Suprapubic skin (tissue), 4 donors: ENCODE results near the gene ENTREP1. TPM values are rescaled to one million over a fixed set of nuclear protein-coding genes. Genes with fewer than 3 reads are reported as not detected.

Experiments
- DNase-seq, 2 donors: peaks; one replicate each; pipeline ENCODE4 v3.0.0-alpha.2; 2019; ENCODE audit warnings: low spot score in 2 of 2
- H3K27ac ChIP-seq: fragments of 200-600 bp; sonication (generic); one replicate; pipeline ENCODE4 v1.5.1; 2019
- H3K27me3 ChIP-seq: fragments of 200-600 bp; sonication (generic); one replicate; pipeline ENCODE4 v1.5.1; 2019
- H3K36me3 ChIP-seq: fragments of 200-600 bp; sonication (generic); one replicate; pipeline ENCODE4 v1.5.1; 2019
- H3K4me1 ChIP-seq: fragments of 200-600 bp; sonication (generic); one replicate; pipeline ENCODE4 v1.5.1; 2019
- H3K4me3 ChIP-seq: fragments of 200-600 bp; sonication (generic); one replicate; pipeline ENCODE4 v1.5.1; 2019; ENCODE audit warnings: mild to moderate bottlenecking
- H3K9me3 ChIP-seq: fragments of 200-600 bp; sonication (generic); one replicate; pipeline ENCODE4 v1.5.1; 2019
- EP300 ChIP-seq: sonication (generic); formaldehyde crosslinking; IDR thresholded peaks from one replicate; pipeline ENCODE4 v1.6.1; 2017; ENCODE audit warnings: antibody characterized with exemption
- POLR2A ChIP-seq, 2 donors: fragments of 450-650 bp; IDR thresholded peaks; one replicate each; pipeline ENCODE4 v1.6.1; 2017; ENCODE audit warnings: antibody characterized with exemption in 2 of 2, mild to moderate bottlenecking in 2 of 2, moderate library complexity in 2 of 2
- POLR2AphosphoS5 ChIP-seq, 3 donors: sonication (generic); formaldehyde crosslinking; IDR thresholded peaks; one replicate each; pipeline ENCODE4 v1.6.1; 2017; ENCODE audit warnings: antibody characterized with exemption in 3 of 3
- WGBS: methylation state at CpG from one replicate; pipeline ENCODE4 v1.1.5; 2018; 5-methylcytosine and 5-hydroxymethylcytosine counted together
- total RNA-seq, 4 donors: library from RNA; depleted of rRNA; stranded (reverse); fragments of >200 nt; gene quantifications; one replicate each; pipeline ENCODE4 v1.1.0, GENCODE V29; 2016
- TF ChIP-seq, protein P1 (sequence below), 2 donors: fragments of 200-600 bp in 1 of 2; fragments of 450-650 bp in 1 of 2; sonication (generic) in 1 of 2; IDR thresholded peaks; one replicate each; pipeline ENCODE4 v1.5.1; 2016 to 2019; ENCODE audit warnings: antibody characterized with exemption in 2 of 2, mild to moderate bottlenecking in 1 of 2, moderate library complexity in 1 of 2

ENTREP1 gene
- total RNA-seq, 4 donors from 2014 or later, result 8.6 to 49.2 (median 17.8) TPM

DNA sequence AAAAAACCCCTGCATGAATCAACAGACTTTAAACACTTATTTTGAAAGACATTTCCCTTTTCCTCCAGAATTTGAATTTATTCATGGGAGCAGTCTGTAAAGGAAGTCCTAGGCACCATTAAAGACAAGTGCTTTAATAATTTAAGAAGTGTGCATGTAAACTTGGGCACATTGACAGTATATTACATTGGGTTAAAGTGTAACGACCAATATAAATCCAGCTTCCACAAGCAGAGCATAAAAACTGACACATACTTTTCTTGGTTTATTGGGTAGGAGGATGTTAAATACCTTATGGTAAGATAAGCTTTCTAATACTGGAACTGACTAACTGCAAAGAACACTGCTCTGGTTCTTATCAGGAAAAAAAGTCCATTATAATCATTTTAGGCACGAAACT, 1.2 kb upstream of the ENTREP1 start:
- Histone ChIP-seq H3K36me3 (no peaks in the 10 kb centered on the region), H3K4me1 (peaks cover 12% of the 10 kb centered on the region), H3K9me3 (no peaks in the 10 kb centered on the region), H3K27me3 (peaks cover 3% of the 10 kb centered on the region), H3K27ac (no peak overlapping the region), H3K4me3 (peak overlapping the region; percentile 65)
- no peak for DNase-seq
- no peak for TF ChIP-seq POLR2A (IDR thresholded peaks at IDR 0.05)
- TF ChIP-seq EP300, result no peak
- TF ChIP-seq, protein P1, sequence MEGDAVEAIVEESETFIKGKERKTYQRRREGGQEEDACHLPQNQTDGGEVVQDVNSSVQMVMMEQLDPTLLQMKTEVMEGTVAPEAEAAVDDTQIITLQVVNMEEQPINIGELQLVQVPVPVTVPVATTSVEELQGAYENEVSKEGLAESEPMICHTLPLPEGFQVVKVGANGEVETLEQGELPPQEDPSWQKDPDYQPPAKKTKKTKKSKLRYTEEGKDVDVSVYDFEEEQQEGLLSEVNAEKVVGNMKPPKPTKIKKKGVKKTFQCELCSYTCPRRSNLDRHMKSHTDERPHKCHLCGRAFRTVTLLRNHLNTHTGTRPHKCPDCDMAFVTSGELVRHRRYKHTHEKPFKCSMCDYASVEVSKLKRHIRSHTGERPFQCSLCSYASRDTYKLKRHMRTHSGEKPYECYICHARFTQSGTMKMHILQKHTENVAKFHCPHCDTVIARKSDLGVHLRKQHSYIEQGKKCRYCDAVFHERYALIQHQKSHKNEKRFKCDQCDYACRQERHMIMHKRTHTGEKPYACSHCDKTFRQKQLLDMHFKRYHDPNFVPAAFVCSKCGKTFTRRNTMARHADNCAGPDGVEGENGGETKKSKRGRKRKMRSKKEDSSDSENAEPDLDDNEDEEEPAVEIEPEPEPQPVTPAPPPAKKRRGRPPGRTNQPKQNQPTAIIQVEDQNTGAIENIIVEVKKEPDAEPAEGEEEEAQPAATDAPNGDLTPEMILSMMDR (IDR thresholded peaks at IDR 0.05), result no peak
- no peak for TF ChIP-seq POLR2AphosphoS5 (IDR thresholded peaks at IDR 0.05)
- 74% methylated on average over 2 of the region's 2 CpGs for WGBS

- no peak for DNase-seq
- Histone ChIP-seq H3K27ac (peak overlapping the region; percentile 58), H3K9me3 (no peaks in the 10 kb centered on the region), H3K27me3 (peaks cover 3% of the 10 kb centered on the region), H3K4me1 (peaks cover 12% of the 10 kb centered on the region), H3K4me3 (peak overlapping the region; percentile 65), H3K36me3 (no peaks in the 10 kb centered on the region)
- TF ChIP-seq EP300, result no peak
- TF ChIP-seq, protein P1 (IDR thresholded peaks at IDR 0.05), result no peak
- TF ChIP-seq POLR2A (IDR thresholded peaks at IDR 0.05), result no peak
- no peak for TF ChIP-seq POLR2AphosphoS5 (IDR thresholded peaks at IDR 0.05)
- 2% methylated on average over 49 of the region's 64 CpGs for WGBS
Observed at GRCh38 chr9:69325409-69326212, 596 bp downstream of the ENTREP1 start.

GRCh38 chr9:69326261-69326660, 1.2 kb downstream of the ENTREP1 start:
- WGBS, result 36% methylated on average over 7 of the region's 7 CpGs
- H3K27me3 ChIP-seq, result peaks cover 3% of the 10 kb centered on the region
- no peak overlapping the region for H3K27ac ChIP-seq
- H3K36me3 ChIP-seq, result no peaks in the 10 kb centered on the region
- DNase-seq, result no peak
- H3K4me3 ChIP-seq, result peak overlapping the region; percentile 65
- no peak for TF ChIP-seq EP300
- TF ChIP-seq, protein P1 (IDR thresholded peaks at IDR 0.05), result no peak
- no peak for TF ChIP-seq POLR2AphosphoS5 (IDR thresholded peaks at IDR 0.05)
- no peak for TF ChIP-seq POLR2A (IDR thresholded peaks at IDR 0.05)
- no peaks in the 10 kb centered on the region for H3K9me3 ChIP-seq
- H3K4me1 ChIP-seq, result peaks cover 12% of the 10 kb centered on the region

DNA sequence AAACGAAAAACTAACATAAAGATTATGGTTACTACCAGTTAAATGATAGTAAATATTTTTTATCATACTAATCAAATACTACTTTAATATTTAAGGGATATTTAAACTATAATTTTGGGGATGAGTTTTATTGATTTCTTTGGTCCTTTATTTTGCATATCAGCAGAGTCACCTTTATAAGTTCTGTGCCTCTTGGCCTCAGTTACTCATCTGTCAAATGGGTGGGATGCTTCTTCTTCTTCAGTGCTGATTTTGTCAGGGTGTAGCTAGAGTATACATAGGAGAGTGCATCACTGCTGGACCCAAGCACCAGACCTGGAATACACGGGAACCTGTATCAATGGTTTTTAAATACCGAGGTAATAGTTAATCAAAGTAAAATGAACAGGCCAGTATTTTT, 5.6 kb downstream of the ENTREP1 start:
- H3K36me3 ChIP-seq, result no peaks in the 10 kb centered on the region
- H3K4me1 ChIP-seq, result peaks cover 22% of the 10 kb centered on the region
- no peak overlapping the region for H3K27ac ChIP-seq
- no peak for DNase-seq
- TF ChIP-seq EP300, result no peak
- TF ChIP-seq, protein P1 (IDR thresholded peaks at IDR 0.05), result no peak
- no peak for TF ChIP-seq POLR2AphosphoS5 (IDR thresholded peaks at IDR 0.05)
- no peak for TF ChIP-seq POLR2A (IDR thresholded peaks at IDR 0.05)
- H3K9me3 ChIP-seq, result no peaks in the 10 kb centered on the region
- no peaks in the 10 kb centered on the region for H3K27me3 ChIP-seq
- H3K4me3 ChIP-seq, result no peak overlapping the region
- WGBS, result 88% methylated on average over 3 of the region's 3 CpGs

DNA sequence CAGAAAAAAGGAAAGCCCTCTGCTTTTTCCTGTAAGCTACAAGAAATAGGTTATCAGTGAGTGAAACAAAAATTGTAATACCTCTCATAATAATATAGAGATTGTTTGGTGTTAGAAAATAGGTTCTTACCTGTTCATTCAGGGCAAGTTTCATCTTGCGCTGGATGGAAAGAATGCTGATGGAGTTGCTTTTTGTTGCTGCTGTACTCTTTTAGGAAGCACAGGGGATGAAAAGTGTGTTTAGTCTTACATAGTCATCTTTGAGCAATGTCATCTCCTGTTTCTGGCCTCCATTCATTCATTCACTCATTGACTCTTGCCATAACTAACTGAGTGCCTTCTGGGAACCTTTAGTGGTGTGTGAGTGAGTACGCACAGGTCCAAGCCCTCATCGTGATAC, 6.4 kb downstream of the ENTREP1 start:
- 68% methylated on average over 3 of the region's 3 CpGs for WGBS
- no peak overlapping the region for H3K4me3 ChIP-seq
- H3K4me1 ChIP-seq, result peaks cover 13% of the 10 kb centered on the region
- no peaks in the 10 kb centered on the region for H3K9me3 ChIP-seq
- no peaks in the 10 kb centered on the region for H3K36me3 ChIP-seq
- no peak for DNase-seq
- H3K27ac ChIP-seq, result peak overlapping the region; percentile 12
- H3K27me3 ChIP-seq, result no peaks in the 10 kb centered on the region
- no peak for TF ChIP-seq EP300
- TF ChIP-seq, protein P1 (IDR thresholded peaks at IDR 0.05), result no peak
- no peak for TF ChIP-seq POLR2AphosphoS5 (IDR thresholded peaks at IDR 0.05)
- no peak for TF ChIP-seq POLR2A (IDR thresholded peaks at IDR 0.05)
